ENCODE measurements around the gene ATP6V0A1.

DNA sequence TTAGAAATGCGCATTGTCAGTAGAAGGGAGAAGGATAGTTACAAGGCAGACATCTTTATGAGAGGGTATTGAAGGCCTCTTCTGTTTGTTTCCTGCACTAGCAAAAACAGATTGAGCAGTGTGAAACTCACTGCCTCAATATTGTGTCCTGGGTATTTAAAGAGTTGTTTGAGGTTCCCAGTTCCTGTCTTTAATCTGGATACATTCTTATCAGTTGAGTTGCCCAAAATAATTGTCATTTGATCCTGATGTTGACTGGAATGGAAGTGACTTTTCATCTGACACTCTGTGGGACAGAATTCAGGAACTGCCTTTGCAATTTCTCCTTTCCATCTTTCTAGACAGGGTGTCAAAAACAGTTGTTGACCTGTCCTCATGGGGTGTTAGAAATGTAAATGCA is 1.7 kb downstream of the ATP6V0A1 start:
- TF ChIP-seq, protein P1, sequence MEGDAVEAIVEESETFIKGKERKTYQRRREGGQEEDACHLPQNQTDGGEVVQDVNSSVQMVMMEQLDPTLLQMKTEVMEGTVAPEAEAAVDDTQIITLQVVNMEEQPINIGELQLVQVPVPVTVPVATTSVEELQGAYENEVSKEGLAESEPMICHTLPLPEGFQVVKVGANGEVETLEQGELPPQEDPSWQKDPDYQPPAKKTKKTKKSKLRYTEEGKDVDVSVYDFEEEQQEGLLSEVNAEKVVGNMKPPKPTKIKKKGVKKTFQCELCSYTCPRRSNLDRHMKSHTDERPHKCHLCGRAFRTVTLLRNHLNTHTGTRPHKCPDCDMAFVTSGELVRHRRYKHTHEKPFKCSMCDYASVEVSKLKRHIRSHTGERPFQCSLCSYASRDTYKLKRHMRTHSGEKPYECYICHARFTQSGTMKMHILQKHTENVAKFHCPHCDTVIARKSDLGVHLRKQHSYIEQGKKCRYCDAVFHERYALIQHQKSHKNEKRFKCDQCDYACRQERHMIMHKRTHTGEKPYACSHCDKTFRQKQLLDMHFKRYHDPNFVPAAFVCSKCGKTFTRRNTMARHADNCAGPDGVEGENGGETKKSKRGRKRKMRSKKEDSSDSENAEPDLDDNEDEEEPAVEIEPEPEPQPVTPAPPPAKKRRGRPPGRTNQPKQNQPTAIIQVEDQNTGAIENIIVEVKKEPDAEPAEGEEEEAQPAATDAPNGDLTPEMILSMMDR (conservative IDR thresholded peaks at IDR 0.05 in 1 of 2, IDR thresholded peaks at IDR 0.05 in 1 of 2; ENCODE audit: extremely low read depth in 1 of 2, insufficient read depth in 1 of 2, low read depth in 1 of 2, low read length in 2 of 2) = no peak
- TF ChIP-seq EZH2 (IDR thresholded peaks at IDR 0.05; ENCODE audit: borderline replicate concordance, low read length) = no peak
